Activated T-cell treated with anti-CD3 and anti-CD28 coated beads for 24 hours (primary cell): ENCODE data around the gene CNOT4.
A peak's percentile ranks its signal among the peaks of the same experiment; 100 is the strongest.
"Not testable (repeated sequence)": the region's sequence is repeated elsewhere in the genome, so short reads cannot be mapped to it uniquely, and the experiment has no call there.

Source experiments
- DNase-seq: peaks from one replicate; pipeline ENCODE4 v3.0.0-alpha.2; 2020; ENCODE audit warnings: low read depth

Gene CNOT4

DNA sequence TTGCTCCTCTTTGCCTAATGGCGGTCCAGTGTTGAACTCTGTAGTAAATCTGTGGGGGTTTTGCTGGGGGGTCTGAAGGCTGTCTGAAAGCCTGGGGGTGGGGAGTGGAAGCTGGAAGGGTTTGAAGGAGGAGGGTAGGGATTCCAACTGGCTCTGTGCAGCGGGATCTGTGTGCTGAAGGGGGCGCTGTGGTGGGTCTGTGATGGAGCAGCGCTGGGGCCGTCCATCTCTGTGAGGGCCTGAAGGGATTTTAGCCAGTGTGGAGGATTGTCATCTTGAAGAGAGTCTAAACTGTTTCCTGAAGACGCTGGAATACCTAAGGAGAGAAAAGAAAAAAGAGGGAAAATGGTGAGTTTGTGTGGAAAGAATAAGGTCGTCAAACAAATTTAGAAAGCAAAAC is 147.0 kb downstream of the CNOT4 start:
- no peak for DNase-seq

DNA sequence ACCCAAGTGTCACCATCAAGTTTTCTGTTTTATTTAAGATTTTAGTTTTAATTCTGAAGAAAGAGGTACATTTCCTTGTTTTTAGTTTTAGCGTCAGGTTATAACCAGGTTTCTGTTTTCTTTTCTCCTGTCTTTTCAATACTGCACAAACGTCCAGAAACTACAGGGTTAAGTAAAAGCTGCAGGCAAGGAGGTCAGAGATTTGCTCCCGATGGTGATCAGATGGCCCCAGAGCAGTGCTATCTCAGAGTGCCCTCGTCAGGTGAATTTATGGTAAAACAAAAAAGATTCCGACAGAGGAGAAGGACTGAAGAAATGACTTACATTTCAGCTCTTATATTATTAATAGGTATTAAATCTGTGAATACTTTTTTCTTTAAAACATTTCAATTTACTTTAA is 148.1 kb downstream of the CNOT4 start:
- no peak for DNase-seq

DNA sequence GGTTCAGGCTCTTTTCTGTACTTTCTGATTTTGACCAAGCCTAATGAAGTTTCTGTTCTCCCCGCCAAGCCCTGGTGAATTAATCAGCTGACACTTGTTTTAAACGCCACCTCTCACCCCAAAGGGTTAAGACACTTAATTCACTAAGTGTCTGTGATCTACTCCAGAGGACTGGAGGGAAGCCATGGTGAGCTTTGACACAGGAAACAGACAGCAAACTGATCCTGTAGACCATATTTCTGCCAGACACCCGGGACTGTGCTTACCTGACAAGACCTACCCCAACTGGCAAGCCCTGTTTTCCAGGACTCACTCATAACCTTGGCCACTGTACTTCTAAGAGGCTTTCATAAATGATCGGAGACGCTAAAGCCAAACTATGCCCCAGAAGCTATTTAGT is 150.3 kb downstream of the CNOT4 start:
- no peak for DNase-seq

DNA sequence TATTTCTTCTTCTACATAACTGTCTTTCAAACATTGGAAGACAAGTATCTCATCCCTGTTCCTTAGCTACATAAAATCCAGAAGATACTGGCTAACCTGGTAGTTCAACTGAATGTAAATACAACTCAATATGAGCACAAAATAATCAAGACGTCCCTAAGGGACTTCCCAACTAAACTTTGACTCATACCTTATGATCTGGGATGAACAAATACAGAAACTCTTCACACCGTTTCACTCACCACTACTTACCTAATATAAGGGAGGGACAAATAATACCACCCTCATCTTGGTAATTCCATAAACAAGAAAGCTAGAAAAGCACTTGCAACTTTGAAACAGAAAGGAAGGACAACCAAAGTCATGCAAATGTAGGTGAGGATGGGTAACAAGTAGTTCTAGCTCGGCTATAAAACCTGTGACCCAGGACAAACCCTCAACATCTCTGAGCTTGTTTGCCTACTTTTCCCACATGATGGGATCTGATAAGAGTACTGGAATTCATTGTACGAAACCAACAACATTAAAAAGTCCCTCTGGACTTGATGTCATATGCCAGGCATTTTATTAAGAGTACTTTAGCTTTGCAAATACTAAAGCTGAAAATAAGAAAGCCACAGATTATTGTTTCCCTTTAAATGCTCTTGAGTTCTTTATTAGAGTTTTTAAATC is 154.4 kb downstream of the CNOT4 start:
- no peak for DNase-seq

DNA sequence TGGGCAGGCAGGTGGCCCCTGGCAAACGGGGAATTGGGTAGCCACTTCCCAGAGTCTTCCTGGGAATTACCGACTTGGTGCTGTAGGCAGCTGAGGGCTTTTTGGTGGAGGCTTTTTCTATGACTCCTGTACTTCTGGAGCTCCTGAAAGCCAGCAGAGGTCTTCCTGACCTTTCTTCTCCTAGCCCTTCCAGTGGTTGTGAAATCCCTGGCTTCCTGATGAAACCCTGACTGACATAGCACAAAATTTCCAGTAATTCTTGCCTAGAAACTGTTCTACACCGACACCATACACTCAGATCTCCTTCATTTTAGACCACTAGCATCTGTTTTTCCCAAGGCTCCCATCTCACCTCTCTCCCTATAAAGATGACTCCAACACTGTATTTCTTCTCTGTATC is 156.1 kb downstream of the CNOT4 start:
- no peak for DNase-seq

DNA sequence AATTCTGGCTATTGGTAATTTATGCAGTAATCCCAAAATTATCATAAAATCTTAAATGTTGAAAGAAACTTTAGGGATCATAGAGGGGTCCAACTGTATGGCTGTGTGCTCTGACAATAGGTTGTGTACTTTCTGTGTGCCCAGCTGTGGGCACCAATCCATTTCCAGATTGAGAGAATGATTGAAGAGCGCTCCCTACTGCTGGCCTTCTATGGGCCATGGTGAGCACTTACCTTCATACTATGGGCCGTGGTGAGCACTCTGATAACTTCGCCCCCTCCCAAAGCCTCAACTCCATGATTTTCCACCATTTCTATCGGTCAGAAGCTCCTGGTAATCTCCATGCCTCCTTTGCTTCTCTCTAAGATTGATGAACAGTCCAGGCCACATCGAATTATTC is 157.6 kb downstream of the CNOT4 start:
- DNase-seq: no peak

DNA sequence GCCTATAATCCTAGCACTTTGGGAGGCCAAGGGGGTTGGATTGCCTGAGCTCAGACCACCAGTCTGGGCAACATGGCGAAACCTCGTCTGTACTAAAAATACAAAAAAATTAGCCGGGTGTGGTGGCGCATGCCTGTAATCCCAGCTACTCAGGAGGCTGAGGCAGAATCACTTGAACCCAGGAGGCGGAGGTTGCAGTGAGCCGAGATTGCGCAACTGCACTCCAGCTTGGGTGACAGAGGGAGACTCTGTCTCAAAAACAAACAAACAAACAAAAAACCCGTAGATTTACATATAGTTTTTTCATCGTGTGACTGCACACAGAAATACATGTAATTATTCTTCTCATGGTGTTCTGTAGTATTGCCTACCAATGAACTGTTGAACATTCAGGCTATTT is 158.8 kb downstream of the CNOT4 start:
- not testable (repeated sequence) for DNase-seq

DNA sequence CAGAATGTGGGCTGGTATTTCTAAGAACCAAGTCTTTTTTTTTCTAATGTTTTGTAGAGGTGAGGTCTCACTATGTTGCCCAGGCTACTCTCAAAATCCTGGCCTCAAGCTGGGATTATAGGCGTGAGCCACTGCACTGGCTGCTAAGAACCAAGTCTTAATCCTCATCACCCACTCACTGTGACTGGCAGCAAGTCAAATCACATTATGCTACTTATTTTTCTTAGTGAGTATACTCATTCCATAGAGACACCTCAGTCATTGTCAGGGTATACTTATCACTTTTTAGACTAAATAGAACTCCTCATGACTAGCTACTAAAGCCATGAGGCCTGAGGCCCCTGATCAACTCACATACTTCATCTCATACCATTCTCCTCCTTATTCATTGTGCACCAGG is 160.2 kb downstream of the CNOT4 start:
- DNase-seq: no peak

DNA sequence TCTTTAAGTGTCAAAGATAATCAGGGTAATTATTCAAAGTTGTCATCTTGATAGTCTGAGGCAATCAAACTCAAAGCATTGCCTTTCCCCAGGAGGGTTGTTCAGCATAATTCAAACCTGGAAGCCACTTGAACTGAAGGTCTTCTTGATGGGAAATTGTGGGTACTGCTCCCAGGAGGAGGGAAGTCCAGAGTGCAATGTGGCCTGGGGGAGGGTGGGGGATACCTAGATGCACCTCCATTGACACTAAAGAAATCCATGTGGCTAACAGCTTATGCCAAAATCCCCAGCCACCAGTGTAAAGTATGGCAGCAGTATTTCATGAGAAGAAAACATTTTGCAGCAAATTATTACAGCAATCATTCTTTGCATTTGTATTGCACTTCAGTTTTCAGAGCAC is 161.4 kb downstream of the CNOT4 start:
- DNase-seq: no peak

DNA sequence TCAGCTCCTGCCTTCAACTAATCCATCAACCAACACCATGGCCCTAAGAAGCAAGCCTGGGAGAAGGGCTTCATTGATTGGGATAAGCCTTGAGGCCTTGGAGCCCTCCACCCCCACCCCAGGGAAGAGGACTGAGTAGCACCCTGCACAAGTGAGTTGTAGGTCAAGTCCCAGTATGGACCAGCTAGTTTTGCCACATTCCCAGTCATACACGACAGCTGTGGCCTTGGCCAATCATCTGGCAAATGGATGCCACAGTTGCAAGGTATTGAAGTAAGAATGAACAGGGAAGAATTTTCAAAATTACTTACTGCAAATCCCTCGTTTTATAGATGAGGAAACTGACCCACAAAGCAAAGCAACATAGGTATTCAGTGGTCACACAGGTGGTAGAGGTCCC is 166.5 kb downstream of the CNOT4 start:
- no peak for DNase-seq

DNA sequence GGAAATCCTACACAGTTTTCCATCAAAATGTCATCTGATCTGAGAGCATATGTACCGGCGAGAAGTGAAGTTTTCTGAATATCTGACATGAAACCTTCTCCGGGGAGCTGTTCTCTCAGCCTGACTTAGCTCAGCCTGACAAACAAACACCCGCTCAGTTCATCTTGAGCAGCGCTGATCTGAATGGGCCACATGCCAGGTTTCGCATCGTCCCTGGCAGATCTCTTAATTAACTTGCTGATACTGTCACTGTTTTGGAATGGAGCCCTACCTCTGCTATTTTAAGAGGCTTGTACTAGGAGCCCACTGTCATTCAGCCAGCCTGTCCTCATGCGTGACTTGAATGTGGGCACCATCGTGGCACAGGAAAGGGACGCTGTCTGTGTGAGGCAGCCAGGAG is 167.0 kb downstream of the CNOT4 start:
- no peak for DNase-seq

DNA sequence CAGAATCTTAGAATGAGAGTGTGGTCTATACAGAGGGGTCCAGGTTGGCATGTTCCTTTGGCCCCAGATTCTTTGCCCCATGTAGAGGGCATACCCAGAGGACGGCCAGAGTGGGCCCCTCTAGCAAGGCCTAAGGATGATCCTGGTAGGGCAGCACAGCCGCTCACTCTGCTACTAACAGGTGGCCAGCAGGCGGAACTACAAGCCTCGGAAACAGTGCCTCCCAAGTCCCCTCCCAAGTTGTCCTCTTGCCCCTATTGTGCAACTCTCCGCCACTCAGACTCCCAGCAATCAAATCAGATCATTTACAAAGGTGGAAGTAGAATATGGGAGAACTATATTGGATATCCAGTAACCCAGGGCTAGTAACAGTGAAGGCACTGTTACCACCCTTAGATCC is 168.9 kb downstream of the CNOT4 start:
- DNase-seq: no peak

DNA sequence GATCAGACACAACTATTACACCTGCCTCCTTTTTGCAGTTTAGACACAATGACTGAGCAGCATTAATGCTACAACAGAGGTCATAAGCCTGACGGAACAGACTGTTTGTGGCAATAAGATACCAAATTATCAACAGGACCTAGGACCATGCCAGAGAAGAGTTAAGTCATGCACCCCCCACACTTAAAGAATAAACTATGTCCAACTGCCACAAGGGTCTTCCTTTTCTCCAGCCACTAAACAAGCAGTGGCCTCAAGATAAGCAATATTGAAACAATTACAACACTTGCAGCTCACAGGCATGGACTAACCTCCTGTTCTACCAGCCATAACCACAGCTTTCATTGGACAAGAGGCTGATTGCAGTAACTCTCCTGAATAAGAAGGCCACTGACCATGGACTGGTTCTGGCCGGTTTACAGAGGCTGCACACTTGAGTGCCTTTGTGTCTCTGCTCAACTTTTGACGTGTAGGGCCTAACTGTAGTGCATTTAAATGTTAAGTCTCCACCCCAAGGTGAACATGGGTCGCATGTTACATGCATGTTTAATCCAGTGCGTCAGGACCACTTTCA is 171.8 kb downstream of the CNOT4 start:
- DNase-seq: no peak

DNA sequence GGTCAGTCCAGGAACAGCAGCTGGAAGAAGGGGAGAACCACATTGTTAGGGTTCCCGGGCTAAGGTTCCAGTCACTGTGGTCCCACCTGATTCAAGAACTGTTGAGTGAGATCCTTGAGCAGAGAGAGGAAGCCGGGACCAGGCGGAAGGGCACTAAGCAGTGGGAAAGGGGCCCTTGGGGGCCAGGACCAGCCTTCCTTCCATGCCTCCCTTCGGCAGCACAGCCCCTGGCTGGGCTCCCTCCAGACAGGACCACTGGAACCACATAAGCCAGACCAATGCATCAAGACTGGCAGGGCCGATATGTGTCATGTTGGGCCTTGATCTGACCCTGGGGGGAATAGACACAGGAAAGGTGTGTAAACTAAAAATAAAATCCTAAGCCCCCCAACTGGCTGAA is 172.4 kb downstream of the CNOT4 start:
- DNase-seq: no peak

DNA sequence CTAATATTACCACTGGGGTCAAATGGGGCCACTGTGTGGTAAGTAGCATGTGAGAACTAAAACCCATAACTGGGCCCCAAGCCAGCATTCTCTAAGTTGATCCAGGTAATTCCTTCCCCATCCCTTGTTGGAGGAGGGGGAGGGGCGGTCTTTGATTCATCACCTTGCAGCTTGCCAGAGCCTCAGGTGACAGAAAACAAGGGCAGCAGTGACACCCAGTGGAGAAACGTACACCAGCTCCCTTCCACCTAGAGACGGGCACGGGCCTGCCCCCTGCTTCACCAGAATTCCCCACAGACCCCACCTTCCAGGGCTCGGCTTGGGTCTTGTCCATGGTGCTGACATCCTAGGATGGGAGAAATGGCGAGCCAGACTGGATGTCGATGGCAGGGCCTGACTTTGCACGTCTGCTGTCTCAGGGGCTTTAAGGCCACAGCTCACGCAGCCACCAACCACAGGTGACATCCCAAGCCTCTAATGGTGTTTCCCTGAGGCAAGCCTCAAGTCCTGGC is 174.2 kb downstream of the CNOT4 start:
- DNase-seq: peak; percentile 11

DNA sequence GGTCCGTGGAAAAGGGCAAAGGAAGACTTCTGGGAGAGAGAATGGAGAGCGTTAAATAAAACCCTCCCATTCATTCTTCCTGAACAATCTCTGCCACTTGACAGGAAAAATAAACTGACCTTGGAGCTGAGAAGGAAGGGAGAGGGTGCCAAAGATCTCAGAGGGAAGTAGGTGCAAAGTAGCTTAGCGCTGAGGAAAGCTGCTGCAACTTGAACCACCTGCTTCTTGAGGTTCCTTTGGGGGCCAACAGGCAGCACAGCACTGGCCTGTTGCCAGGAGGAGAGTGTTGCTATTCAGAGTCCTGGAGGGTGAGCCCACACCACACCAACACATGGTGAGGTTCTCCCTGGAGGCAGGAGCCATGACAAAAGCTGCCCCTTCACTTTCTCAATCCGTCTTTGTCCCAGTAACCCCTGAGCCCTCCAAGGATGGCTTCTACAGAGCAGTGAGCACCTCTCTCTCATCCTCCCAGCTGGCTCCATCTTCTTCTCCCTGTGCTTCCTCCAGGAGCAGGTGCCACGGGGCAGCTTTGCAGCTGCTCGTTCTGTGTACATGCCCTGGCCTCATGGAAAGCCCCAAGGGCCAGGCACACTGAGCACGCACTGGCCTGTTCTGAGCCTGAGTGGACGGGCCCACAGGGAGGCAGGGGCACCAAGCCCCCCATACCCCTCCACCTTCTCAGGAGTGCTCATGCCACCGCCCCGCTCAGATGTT is 174.9 kb downstream of the CNOT4 start:
- no peak for DNase-seq

DNA sequence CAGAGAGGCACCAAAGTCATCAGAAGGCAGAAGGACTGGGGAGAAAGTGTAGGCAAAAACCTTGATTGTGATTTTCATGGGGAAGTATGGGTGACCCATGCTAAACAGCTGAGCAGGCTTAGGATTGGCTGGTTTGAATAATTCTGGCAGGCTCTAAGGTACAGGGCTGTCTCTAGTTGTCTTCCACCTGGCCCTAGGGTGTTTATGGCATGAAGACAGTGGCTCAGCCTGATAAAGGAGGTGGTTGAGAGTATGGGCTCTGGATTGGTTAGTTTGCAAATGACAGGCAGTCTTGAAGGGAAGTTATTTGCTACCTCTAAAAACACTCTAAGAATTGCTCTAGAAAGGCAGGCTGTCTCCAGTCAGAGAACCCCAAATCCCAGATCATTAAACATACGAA is 176.0 kb downstream of the CNOT4 start:
- DNase-seq: no peak

DNA sequence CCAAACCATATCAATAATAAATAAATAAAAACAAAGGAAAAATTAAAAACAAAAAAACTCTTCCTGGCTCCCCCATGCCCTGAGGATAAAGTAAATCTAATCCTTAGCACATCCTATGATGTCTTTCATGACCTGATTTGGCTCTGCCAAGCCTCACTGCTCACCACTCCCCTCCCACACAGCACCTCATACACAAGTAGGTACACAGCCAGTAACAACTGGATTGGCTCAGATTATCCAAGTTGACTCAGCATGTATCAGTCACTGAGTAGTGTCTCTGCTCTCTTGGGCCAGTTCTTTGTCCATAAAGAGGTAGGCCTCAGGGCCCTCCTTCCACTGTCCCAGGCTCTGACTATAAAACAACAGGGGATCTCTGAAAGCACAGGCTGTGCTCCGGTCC is 176.7 kb downstream of the CNOT4 start:
- no peak for DNase-seq

DNA sequence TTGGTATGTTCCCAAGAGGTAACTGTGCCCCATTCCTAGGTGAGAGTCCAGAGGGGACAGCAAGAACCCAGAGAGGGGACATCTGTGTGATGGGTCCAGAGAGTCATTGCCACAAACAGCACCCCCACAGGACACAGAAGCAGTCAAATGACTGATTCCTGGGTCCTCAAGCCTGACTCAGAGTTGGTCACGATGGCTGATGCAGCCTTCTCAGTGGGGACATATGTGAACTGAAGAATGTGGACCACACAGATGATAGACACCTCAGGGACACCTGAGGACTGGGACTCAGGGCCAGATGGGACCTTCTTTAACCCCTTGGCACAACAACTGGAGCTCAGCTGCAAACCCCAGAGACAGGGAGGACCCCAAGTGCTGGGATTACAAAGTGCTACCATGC is 179.8 kb downstream of the CNOT4 start:
- DNase-seq: no peak

DNA sequence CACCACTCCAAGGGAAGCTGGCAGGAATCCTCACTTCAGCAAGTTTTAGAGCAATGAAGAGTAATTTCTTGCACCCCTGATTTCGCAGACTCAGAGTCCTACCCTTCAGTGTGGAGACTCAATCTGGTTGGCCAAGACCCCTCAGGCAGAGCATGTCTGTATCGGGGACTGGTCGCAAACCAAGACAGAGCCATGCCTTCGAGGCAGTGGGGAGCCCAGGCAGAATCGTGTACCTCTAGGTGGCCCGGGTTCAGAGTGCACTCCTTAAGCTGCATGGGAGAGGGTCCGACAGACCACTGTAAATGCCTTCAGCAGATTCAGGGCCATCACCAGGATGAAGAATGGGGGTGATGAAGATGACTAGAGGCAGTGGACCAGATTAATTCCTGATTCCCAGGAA is 181.4 kb downstream of the CNOT4 start:
- no peak for DNase-seq

DNA sequence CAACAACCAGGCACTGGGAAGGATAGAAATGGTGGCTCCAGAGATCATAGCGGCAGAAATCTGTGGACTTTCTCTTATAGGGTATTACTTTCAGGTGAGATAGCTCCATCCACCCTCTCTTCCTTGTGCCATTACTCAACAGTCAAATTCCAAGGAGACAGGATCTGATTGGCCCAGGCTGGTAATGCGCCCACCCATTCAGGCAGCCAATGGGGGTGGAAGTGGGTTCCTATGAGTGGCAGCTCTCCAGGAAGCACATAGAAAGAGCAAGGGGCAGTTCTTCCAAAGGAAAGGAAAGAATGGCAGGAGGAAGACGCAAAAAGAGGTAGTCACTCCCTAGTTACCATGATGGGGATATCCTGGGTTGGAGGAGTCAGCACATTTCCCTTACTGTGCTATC is 181.8 kb downstream of the CNOT4 start:
- DNase-seq: no peak

DNA sequence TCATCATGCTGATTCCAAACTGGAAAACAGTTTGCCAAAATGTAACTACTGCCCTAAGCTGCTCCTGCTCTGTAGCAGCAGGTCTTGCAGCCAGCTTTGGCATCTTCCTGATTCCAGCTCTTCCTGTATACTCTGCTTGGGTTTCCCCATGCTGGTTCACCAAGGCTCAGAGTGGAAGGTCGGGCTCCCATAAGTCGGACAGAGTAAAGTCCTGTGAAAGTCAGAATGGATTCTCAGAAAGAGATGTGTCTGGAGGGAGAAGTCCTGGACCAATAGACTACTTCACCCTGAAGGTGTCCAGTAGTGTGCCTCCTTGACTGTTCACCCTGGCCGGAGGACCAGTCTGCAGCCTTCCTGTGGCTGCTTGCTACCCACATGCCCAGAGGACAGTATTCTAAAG is 182.4 kb downstream of the CNOT4 start:
- no peak for DNase-seq

DNA sequence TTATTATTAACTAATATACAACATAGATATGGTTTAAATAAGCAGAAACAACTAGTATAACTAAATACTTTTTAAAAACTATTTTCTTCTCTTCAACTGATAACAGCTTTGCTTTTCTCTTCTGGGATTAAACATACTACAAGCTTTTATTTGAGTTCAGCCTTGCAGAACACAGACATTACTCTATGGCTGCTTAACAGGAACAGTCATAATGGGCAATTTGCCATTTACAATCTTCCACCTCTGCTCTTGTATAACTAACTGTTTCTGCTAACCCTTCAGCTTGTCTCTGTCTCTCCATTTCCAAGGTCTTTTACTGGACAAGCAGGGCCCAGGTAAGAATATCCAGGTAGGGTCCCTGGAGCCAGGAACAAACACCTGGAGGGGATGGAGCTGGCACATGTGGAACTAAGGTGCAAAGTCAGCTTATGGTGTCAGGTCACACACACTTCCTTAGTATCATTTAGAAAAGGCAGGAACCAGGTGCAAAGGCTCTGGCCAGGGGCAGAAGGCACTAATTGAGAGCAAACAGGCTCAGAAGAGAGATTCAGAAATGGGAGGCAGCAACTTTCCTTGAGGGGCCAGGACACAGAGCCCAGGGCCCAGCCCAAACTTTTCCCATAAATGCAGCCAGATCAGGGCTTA is 183.1 kb downstream of the CNOT4 start:
- DNase-seq: no peak
